Heart right ventricle (tissue), 16 donors: ENCODE measurements around the gene CCDC18. TPM values are rescaled to one million over a fixed set of nuclear protein-coding genes. Genes with fewer than 3 reads are reported as not detected.

Source experiments
- ATAC-seq, 8 donors: fragments of 200-7000 bp; cut with Tn5 transposase; one replicate each; pipeline ENCODE4 v1.9.1; 2020; ENCODE audit warnings: mild to moderate bottlenecking in 8 of 8, moderate library complexity in 8 of 8, moderate number of reproducible peaks in 1 of 8
- DNase-seq, 2 donors: peaks; one replicate each; pipeline ENCODE4 v3.0.0-alpha.2; 2020
- H3K27ac ChIP-seq, 10 donors: fragments of 200-600 bp; sonication (generic) in 2 of 10; one replicate each; pipeline versions ENCODE4 v1.5.0 to v1.8.0; 2020 to 2022; ENCODE audit warnings: mild to moderate bottlenecking in 3 of 10
- H3K27me3 ChIP-seq, 7 donors: fragments of 200-600 bp; one replicate each; pipeline ENCODE4 v1.8.0; 2021 to 2022; ENCODE audit warnings: mild to moderate bottlenecking in 2 of 7
- H3K36me3 ChIP-seq, 9 donors: fragments of 200-600 bp; sonication (generic) in 1 of 9; one replicate each; pipeline versions ENCODE4 v1.5.0 to v1.8.0; 2020 to 2022; ENCODE audit warnings: mild to moderate bottlenecking in 2 of 9
- H3K4me1 ChIP-seq, 9 donors: fragments of 200-600 bp; sonication (generic) in 1 of 9; one replicate each; pipeline versions ENCODE4 v1.5.0 to v1.8.0; 2020 to 2022; ENCODE audit warnings: mild to moderate bottlenecking in 4 of 9
- H3K4me3 ChIP-seq, 10 donors: fragments of 200-600 bp; sonication (generic) in 2 of 10; one replicate each; pipeline versions ENCODE4 v1.5.0 to v1.8.0; 2020 to 2022; ENCODE audit warnings: mild to moderate bottlenecking in 7 of 10, moderate library complexity in 2 of 10
- H3K9me3 ChIP-seq, 11 donors: fragments of 200-600 bp in 10 of 11; sonication (generic) in 2 of 11; one replicate each; pipeline versions ENCODE4 v1.5.0 to v1.8.0; 2013 to 2022; ENCODE audit warnings: mild to moderate bottlenecking in 2 of 11, control low read depth in 1 of 11, moderate library complexity in 1 of 11
- CTCF ChIP-seq, 9 donors: fragments of 200-600 bp; sonication (generic) in 2 of 9; IDR thresholded peaks; one replicate each; pipeline versions ENCODE4 v1.5.0 to v1.8.0; 2021 to 2022; ENCODE audit warnings: antibody characterized with exemption in 9 of 9, mild to moderate bottlenecking in 5 of 9, moderate library complexity in 1 of 9
- WGBS, 2 donors: extraction: QIAGEN DNeasy Blood & Tissue Kit; methylation state at CpG; one replicate each; pipeline ENCODE4 v1.1.7; 2013; ENCODE audit warnings: inconsistent platforms in 1 of 2; 5-methylcytosine and 5-hydroxymethylcytosine counted together
- intact Hi-C, 10 donors: fragments of 100-400 bp; cut with DNase I; formaldehyde crosslinking; loops; one replicate each; pipeline versions ENCODE4 v1.11.1 to v1.14.2; 2022
- polyA plus RNA-seq, 2 donors: library from polyadenylated mRNA; stranded (reverse); fragments of 200-250 nt; gene quantifications; one replicate each; pipeline ENCODE4 v1.2.3, GENCODE V29; 2013
- total RNA-seq, 10 donors: library from RNA; stranded (reverse); fragmentation: NEBNext Ultra II Directional in 3 of 10; extraction: Animal tissue kit (Norgen Biotek cat#: 25700) in 3 of 10; gene quantifications; one replicate each; pipeline versions ENCODE4 v1.2.1 to v1.2.4, GENCODE V29; 2021 to 2023
- donor health status: Arrhythmogenic right ventricular cardiomyopathy.
- donor health status: ischemic (EF 13 %, LVEDD 7.1; RV severe dilation, severe dysfunction).
- donor health status: healthy with polysubstance abuse.
- donor health status: DM: no; HTN: yes; CAD: no.
- donor health status: DM: no; HTN: no; CAD: no.
- donor health status: ischemic (EF 25% LVEDD 6.9; RV normal size, moderate dysfunction).
- donor health status: ischemic (EF 25% LVEDD 5.7; RV mildly dilated, moderate dysfunction).
- donor health status: healthy.
- donor health status: DM: yes; HTN: yes; CAD: no.
- donor health status: Ischemic cardiomyopathy.
- donor health status: ischemic (EF 35%, LVEDD 5.7; RV mildly dilated, moderate dysfunction).
- donor health status: nonischemic (EF 11% LVEDD 7.7; RV severe dilation, severe dysfunction).
- donor health status: DM: yes; HTN: yes; CAD: no.
- donor health status: PGD.
- donor health status: ischemic (EF 29% LVEDD 5.4; RV normal size, mild dysfunction).
- donor health status: nonischemic (EF 23%, LVEDD 6.1; RV moderate dilation, normal function).

CCDC18 gene
- total and polyA plus RNA-seq, 12 donors, result 1.4 to 6.8 (median 3.0) TPM

GRCh38 chr1:93322349-93322748 lies 141.8 kb downstream of the CCDC18 start:
- no peak for ATAC-seq
- H3K27me3 ChIP-seq, result no peaks in the 10 kb centered on the region
- 95 to 98% methylated on average over 3 of the region's 3 CpGs for WGBS, 2 donors
- peaks cover 0 to 4% (median 0%) of the 10 kb centered on the region in 9 donors for H3K4me1 ChIP-seq
- H3K4me3 ChIP-seq, result no peak overlapping the region
- H3K36me3 ChIP-seq, result peaks cover 0 to 7% (median 0%) of the 10 kb centered on the region in 9 donors
- intact Hi-C loops, result no loop called here
- no peak overlapping the region for H3K27ac ChIP-seq
- no peaks in the 10 kb centered on the region for H3K9me3 ChIP-seq
- no peak for TF ChIP-seq CTCF (IDR thresholded peaks at IDR 0.05)
- no peak for DNase-seq

DNA sequence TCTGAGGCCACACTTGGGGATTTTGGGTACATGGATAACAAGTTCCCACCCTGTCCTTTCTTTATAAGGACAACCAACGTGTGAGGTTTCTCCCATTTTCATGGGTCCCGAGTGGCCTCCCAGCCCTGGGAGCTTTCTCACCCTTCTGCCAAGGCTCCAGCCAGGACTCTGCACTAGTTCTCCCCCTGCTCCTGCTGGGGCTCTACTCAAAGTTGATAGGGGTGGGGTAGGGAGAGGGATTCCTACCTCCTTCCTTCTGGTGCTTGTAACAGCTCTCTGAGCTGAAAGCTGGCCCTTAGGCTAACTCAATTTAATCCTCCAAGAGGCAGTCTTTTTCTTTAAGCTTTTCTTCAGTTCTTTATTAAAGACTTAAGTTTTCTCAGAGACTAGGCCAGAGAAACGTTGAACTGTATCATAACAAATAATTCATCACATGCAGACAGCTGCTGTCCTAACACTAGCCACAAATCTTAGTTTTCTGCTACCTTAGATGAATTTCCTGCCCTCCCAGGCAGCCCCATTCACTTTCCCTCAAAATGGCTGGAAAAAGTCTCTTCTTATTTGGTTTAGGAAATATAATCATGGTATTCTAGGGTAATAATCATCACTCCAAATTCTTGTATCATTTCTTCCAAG lies 142.8 kb downstream of the CCDC18 start:
- WGBS, 2 donors, result 68 to 71% methylated on average over 3 of the region's 3 CpGs
- no peak for ATAC-seq
- DNase-seq, result no peak
- no peaks in the 10 kb centered on the region for H3K9me3 ChIP-seq
- H3K27me3 ChIP-seq, result no peaks in the 10 kb centered on the region
- no peak overlapping the region for H3K4me3 ChIP-seq
- intact Hi-C loops, result no loop called here
- H3K36me3 ChIP-seq, result peaks cover 0 to 7% (median 0%) of the 10 kb centered on the region in 9 donors
- H3K4me1 ChIP-seq, result no peaks in the 10 kb centered on the region
- H3K27ac ChIP-seq, result no peak overlapping the region
- TF ChIP-seq CTCF (IDR thresholded peaks at IDR 0.05), result no peak

- Histone ChIP-seq H3K27me3 (no peaks in the 10 kb centered on the region), H3K27ac (no peak overlapping the region), H3K4me3 (no peak overlapping the region), H3K4me1 (no peaks in the 10 kb centered on the region), H3K36me3 (peaks cover 0 to 7% (median 0%) of the 10 kb centered on the region in 9 donors), H3K9me3 (no peaks in the 10 kb centered on the region)
- DNase-seq (no peak), ATAC-seq (no peak)
- 80 to 84% methylated on average over 8 of the region's 8 CpGs for WGBS, 2 donors
- no peak for TF ChIP-seq CTCF (IDR thresholded peaks at IDR 0.05)
- intact Hi-C loops, result no loop called here
Observed at GRCh38 chr1:93324486-93325464, 144.3 kb downstream of the CCDC18 start.

Other genes starting within 250 kb of the CCDC18 start
- 1 to 10 TPM; 4.5 to 8.5 (median 6.4) TPM for gene DIPK1A, start 219.3 kb upstream of the CCDC18 start, total RNA-seq
- gene DIPK1A, start 219.3 kb upstream of the CCDC18 start, polyA plus RNA-seq, result 1 to 10 TPM; 3.4 to 4.5 TPM
- 10 to 100 TPM in 1 of 10 donors, 1 to 10 TPM in 9; 7.6 to 10.0 (median 8.3) TPM for gene MTF2, start 101.4 kb upstream of the CCDC18 start, total RNA-seq
- 10 to 100 TPM in 1 of 2 donors, 1 to 10 TPM in 1; 3.9 to 14.0 TPM for gene MTF2, start 101.4 kb upstream of the CCDC18 start, polyA plus RNA-seq
- 10 to 100 TPM; 36.7 to 82.4 (median 39.2) TPM for gene TMED5, start 311 bp upstream of the CCDC18 start, total RNA-seq
- 10 to 100 TPM in 1 of 2 donors, 1 to 10 TPM in 1; 8.4 to 27.3 TPM for gene TMED5, start 311 bp upstream of the CCDC18 start, polyA plus RNA-seq
- gene DR1, start 165.2 kb downstream of the CCDC18 start, total RNA-seq, result 10 to 100 TPM; 33.0 to 40.8 (median 37.5) TPM
- gene DR1, start 165.2 kb downstream of the CCDC18 start, polyA plus RNA-seq, result 10 to 100 TPM in 1 of 2 donors, 1 to 10 TPM in 1; 4.0 to 14.8 TPM